Activated T-helper 1 cell treated with Interleukin-2 at 50 U/mL for 16 hours (primary cell): Measurements from ENCODE around the gene TMEM236.

Experiments
- DNase-seq: peaks from one replicate; pipeline ENCODE4 v3.0.0-alpha.2; 2020; ENCODE audit warnings: low read depth

Gene TMEM236

GRCh38 chr10:17787087-17787961 is 35.3 kb downstream of the TMEM236 start:
- DNase-seq, result no peak

GRCh38 chr10:17788646-17789045 is 36.6 kb downstream of the TMEM236 start:
- DNase-seq, result no peak

GRCh38 chr10:17789396-17789795 is 37.4 kb downstream of the TMEM236 start:
- no peak for DNase-seq

GRCh38 chr10:17790651-17791050 is 38.6 kb downstream of the TMEM236 start:
- no peak for DNase-seq

- no peak for DNase-seq
Measured at GRCh38 chr10:17792991-17793390, 41.0 kb downstream of the TMEM236 start.

GRCh38 chr10:17793823-17794644 is 42.0 kb downstream of the TMEM236 start:
- no peak for DNase-seq

GRCh38 chr10:17795083-17795482 is 43.1 kb downstream of the TMEM236 start:
- no peak for DNase-seq

GRCh38 chr10:17795813-17796594 is 44.0 kb downstream of the TMEM236 start:
- DNase-seq, result no peak

- no peak for DNase-seq
Measured at GRCh38 chr10:17801507-17801906, 49.5 kb downstream of the TMEM236 start.

- no peak for DNase-seq
Measured at GRCh38 chr10:17802350-17802749, 50.3 kb downstream of the TMEM236 start.

GRCh38 chr10:17802976-17803375 is 51.0 kb downstream of the TMEM236 start:
- DNase-seq, result no peak

- no peak for DNase-seq
Measured at GRCh38 chr10:17805330-17805729, 53.3 kb downstream of the TMEM236 start.

- DNase-seq, result no peak
Measured at GRCh38 chr10:17805921-17806577, 54.0 kb downstream of the TMEM236 start.

- DNase-seq, result no peak
Measured at GRCh38 chr10:17808971-17809841, 57.2 kb downstream of the TMEM236 start, which contains the start of gene MRC1. TSS of gene MRC1 (plus strand) at chr10:17809348. CDS start at chr10:17809466, 118 bp downstream.

GRCh38 chr10:17811146-17811865 is 59.3 kb downstream of the TMEM236 start:
- DNase-seq, result no peak

- no peak for DNase-seq
Measured at GRCh38 chr10:17814973-17815372, 63.0 kb downstream of the TMEM236 start.

- no peak for DNase-seq
Measured at GRCh38 chr10:17816199-17816598, 64.2 kb downstream of the TMEM236 start.

- no peak for DNase-seq
Measured at GRCh38 chr10:17817316-17817715, 65.3 kb downstream of the TMEM236 start.

- no peak for DNase-seq
Measured at GRCh38 chr10:17817790-17818189, 65.8 kb downstream of the TMEM236 start.

- no peak for DNase-seq
Measured at GRCh38 chr10:17819836-17820235, 67.8 kb downstream of the TMEM236 start.
